ENCODE measurements around the gene MPRIP. TPM values are rescaled to one million over a fixed set of nuclear protein-coding genes. Genes with fewer than 3 reads are reported as not detected.

The MPRIP gene
- total RNA-seq, 1 experiment from 2014 or later = 258 TPM

DNA sequence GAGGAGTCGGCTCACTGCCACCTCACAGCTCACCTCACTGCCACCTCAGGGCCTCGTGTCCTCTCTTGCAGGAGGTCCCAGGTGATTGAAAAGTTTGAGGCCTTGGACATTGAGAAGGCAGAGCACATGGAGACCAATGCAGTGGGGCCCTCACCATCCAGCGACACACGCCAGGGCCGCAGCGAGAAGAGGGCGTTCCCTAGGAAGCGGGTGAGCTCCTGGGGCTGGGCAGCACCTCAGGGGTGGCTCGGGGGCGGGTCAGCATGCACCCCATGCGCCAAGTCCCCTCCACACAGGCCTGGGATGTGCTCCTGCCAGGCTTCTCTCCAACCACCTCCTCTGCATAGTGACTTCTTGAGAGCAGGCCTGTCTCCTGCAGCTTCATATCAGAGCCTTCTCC lies 100.3 kb downstream of the MPRIP start:
- CTCF ChIA-PET = interaction anchor here (1.2 kb wide), 1 partner anchor 151 kb away, joined by 3 read pairs; no protein-coding TSS in a partner anchor
- H3K27ac ChIP-seq (ENCODE audit: low read depth, low read length) = no peak overlapping the region
- intact Hi-C loops (cut with micrococcal nuclease) = no loop called here
- no peaks in the 10 kb centered on the region for H3K9me3 ChIP-seq (ENCODE audit: control insufficient read depth in 1 of 2, insufficient read depth in 1 of 2, low read depth in 1 of 2, low read length in 2 of 2)
- no peaks in the 10 kb centered on the region for H3K4me1 ChIP-seq (ENCODE audit: control insufficient read depth in 1 of 2, insufficient read depth in 2 of 2, low read length in 2 of 2)
- no peak for DNase-seq (ENCODE audit: low read depth, low spot score)
- no peak overlapping the region for H3K9ac ChIP-seq (ENCODE audit: low read length)
- RAD21 ChIA-PET (ENCODE audit: low non-redundant PET in 1 of 2, low total read pairs in 2 of 2, uncharacterized antibody in 2 of 2, unreplicated experiment in 2 of 2) = no interaction called here
- no peaks in the 10 kb centered on the region; the same call in 1 of the 2 replicates for H4K20me1 ChIP-seq (ENCODE audit: insufficient read depth)
- H3K79me2 ChIP-seq (ENCODE audit: insufficient read depth, low read length) = no peaks in the 10 kb centered on the region
- H2AFZ ChIP-seq (ENCODE audit: low read depth, low read length, poor library complexity, severe bottlenecking) = no peak overlapping the region
- peaks cover 34 to 36% of the 10 kb centered on the region in 2 experiments for H3K36me3 ChIP-seq (ENCODE audit: control insufficient read depth in 1 of 2, insufficient read depth in 2 of 2, low read length in 2 of 2)
- H3K4me3 ChIP-seq (replicated peaks in 1 of 2; ENCODE audit: low read depth in 1 of 2, low read length in 2 of 2) = no peak overlapping the region
- H3K27me3 ChIP-seq (ENCODE audit: insufficient read depth, low read length) = no peaks in the 10 kb centered on the region
- no TSS peak for BruUV-seq (replicated peaks)
- POLR2A ChIA-PET = no interaction called here
- H3K4me2 ChIP-seq (ENCODE audit: low read length) = no peak overlapping the region
- ATAC-seq = no peak
- TF ChIP-seq ZFX (IDR thresholded peaks at IDR 0.05) = no peak
- TF ChIP-seq, protein P1, sequence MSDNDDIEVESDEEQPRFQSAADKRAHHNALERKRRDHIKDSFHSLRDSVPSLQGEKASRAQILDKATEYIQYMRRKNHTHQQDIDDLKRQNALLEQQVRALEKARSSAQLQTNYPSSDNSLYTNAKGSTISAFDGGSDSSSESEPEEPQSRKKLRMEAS (IDR thresholded peaks at IDR 0.05) = no peak
- TF ChIP-seq, protein P2, sequence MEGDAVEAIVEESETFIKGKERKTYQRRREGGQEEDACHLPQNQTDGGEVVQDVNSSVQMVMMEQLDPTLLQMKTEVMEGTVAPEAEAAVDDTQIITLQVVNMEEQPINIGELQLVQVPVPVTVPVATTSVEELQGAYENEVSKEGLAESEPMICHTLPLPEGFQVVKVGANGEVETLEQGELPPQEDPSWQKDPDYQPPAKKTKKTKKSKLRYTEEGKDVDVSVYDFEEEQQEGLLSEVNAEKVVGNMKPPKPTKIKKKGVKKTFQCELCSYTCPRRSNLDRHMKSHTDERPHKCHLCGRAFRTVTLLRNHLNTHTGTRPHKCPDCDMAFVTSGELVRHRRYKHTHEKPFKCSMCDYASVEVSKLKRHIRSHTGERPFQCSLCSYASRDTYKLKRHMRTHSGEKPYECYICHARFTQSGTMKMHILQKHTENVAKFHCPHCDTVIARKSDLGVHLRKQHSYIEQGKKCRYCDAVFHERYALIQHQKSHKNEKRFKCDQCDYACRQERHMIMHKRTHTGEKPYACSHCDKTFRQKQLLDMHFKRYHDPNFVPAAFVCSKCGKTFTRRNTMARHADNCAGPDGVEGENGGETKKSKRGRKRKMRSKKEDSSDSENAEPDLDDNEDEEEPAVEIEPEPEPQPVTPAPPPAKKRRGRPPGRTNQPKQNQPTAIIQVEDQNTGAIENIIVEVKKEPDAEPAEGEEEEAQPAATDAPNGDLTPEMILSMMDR (IDR thresholded peaks at IDR 0.05 in 2 of 3, conservative IDR thresholded peaks at IDR 0.05 in 1 of 3; ENCODE audit: borderline replicate concordance in 1 of 3, insufficient read depth in 1 of 3, low read depth in 2 of 3, low read length in 2 of 3) = no peak
- TF ChIP-seq, protein P3, sequence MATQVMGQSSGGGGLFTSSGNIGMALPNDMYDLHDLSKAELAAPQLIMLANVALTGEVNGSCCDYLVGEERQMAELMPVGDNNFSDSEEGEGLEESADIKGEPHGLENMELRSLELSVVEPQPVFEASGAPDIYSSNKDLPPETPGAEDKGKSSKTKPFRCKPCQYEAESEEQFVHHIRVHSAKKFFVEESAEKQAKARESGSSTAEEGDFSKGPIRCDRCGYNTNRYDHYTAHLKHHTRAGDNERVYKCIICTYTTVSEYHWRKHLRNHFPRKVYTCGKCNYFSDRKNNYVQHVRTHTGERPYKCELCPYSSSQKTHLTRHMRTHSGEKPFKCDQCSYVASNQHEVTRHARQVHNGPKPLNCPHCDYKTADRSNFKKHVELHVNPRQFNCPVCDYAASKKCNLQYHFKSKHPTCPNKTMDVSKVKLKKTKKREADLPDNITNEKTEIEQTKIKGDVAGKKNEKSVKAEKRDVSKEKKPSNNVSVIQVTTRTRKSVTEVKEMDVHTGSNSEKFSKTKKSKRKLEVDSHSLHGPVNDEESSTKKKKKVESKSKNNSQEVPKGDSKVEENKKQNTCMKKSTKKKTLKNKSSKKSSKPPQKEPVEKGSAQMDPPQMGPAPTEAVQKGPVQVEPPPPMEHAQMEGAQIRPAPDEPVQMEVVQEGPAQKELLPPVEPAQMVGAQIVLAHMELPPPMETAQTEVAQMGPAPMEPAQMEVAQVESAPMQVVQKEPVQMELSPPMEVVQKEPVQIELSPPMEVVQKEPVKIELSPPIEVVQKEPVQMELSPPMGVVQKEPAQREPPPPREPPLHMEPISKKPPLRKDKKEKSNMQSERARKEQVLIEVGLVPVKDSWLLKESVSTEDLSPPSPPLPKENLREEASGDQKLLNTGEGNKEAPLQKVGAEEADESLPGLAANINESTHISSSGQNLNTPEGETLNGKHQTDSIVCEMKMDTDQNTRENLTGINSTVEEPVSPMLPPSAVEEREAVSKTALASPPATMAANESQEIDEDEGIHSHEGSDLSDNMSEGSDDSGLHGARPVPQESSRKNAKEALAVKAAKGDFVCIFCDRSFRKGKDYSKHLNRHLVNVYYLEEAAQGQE (IDR thresholded peaks at IDR 0.05; ENCODE audit: low read depth) = no peak
- no peak for TF ChIP-seq FOSL1 (IDR thresholded peaks at IDR 0.05; ENCODE audit: low read depth)
- no peak for TF ChIP-seq RAD21 (IDR thresholded peaks at IDR 0.05; ENCODE audit: low read depth)
- no peak for TF ChIP-seq EGR1 (IDR thresholded peaks at IDR 0.05; ENCODE audit: low read depth)
- no peak for TF ChIP-seq ELF1 (IDR thresholded peaks at IDR 0.05; ENCODE audit: borderline replicate concordance, low read depth)
- TF ChIP-seq YY1 (IDR thresholded peaks at IDR 0.05; ENCODE audit: extremely low read depth, insufficient replicate concordance, low read depth, low read length) = no peak
- TF ChIP-seq, protein P4, sequence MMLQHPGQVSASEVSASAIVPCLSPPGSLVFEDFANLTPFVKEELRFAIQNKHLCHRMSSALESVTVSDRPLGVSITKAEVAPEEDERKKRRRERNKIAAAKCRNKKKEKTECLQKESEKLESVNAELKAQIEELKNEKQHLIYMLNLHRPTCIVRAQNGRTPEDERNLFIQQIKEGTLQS (IDR thresholded peaks at IDR 0.05) = no peak
- no peak for TF ChIP-seq TCF7L2 (IDR thresholded peaks at IDR 0.05; ENCODE audit: borderline replicate concordance, extremely low read depth, insufficient read depth, insufficient read length)
- TF ChIP-seq CEBPB (IDR thresholded peaks at IDR 0.05; ENCODE audit: low read depth) = no peak
- TF ChIP-seq SIN3A (IDR thresholded peaks at IDR 0.05; ENCODE audit: low read depth) = no peak
- TF ChIP-seq, protein P5, sequence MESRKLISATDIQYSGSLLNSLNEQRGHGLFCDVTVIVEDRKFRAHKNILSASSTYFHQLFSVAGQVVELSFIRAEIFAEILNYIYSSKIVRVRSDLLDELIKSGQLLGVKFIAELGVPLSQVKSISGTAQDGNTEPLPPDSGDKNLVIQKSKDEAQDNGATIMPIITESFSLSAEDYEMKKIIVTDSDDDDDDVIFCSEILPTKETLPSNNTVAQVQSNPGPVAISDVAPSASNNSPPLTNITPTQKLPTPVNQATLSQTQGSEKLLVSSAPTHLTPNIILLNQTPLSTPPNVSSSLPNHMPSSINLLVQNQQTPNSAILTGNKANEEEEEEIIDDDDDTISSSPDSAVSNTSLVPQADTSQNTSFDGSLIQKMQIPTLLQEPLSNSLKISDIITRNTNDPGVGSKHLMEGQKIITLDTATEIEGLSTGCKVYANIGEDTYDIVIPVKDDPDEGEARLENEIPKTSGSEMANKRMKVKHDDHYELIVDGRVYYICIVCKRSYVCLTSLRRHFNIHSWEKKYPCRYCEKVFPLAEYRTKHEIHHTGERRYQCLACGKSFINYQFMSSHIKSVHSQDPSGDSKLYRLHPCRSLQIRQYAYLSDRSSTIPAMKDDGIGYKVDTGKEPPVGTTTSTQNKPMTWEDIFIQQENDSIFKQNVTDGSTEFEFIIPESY (IDR thresholded peaks at IDR 0.05; ENCODE audit: extremely low read depth, insufficient replicate concordance, low read length) = no peak
- TF ChIP-seq SRF (IDR thresholded peaks at IDR 0.05; ENCODE audit: low read depth) = no peak
- no peak for TF ChIP-seq EZH2 (IDR thresholded peaks at IDR 0.05)
- no peaks in the 10 kb centered on the region for H3K9me2 ChIP-seq (ENCODE audit: insufficient read depth)
